ENCODE data around the gene HSF4.

Gene HSF4

DNA sequence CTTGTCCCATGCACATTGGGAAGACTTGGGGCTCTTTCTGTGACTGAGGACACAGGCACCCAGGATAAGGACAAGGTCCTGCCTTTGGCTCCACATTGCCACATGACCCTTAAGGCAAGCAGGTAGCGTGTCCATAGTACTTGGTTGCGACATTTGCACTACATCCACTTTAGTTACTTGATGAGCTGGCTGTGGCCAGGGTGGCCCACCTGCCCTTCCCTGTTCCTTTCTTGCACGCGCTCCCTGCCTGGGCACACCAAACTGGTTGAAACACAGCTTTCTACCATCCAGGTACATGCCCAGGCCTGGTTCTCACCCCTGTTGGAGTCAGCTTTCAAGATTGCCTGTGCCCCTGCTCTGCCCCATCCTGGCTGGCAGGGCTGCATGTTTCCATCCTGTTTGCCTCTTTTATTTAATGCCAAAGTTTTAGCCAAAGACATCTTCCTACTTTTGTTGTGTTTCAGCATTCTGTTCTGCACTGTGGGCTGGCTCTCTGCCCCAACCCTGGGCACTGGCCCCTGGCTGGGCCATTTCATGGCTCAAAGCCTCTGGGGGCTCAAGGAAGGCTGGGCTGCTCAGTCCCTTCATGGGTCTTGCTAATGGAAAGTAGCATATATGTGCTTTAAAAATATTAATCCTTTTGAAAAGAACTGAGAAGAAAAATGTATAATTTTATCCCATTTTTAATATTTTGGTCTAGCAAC, 17.0 kb upstream of the HSF4 start:
- H3K27me3 ChIP-seq (ENCODE audit: control insufficient read depth in 1 of 2, insufficient read depth in 1 of 2, low read length in 2 of 2): peaks cover 0 to under 1% of the 10 kb centered on the region in 2 experiments
- no peak overlapping the region for H3K14ac ChIP-seq (ENCODE audit: low read length in 2 of 2)
- no peak overlapping the region for H2AFZ ChIP-seq (ENCODE audit: low read depth, low read length)
- H3K27ac ChIP-seq (ENCODE audit: low read length, poor library complexity, severe bottlenecking): peak overlapping the region; percentile 13
- H3K36me3 ChIP-seq (ENCODE audit: control insufficient read depth in 1 of 2, insufficient read depth in 2 of 2, low read depth in 1 of 2, low read length in 2 of 2): peaks cover 66 to 68% of the 10 kb centered on the region in 2 experiments
- no peak overlapping the region for H3K4ac ChIP-seq (ENCODE audit: low read depth in 1 of 2, low read length in 2 of 2)
- no peaks in the 10 kb centered on the region for H3K9me3 ChIP-seq (ENCODE audit: control insufficient read depth, low read length)
- H3K18ac ChIP-seq (ENCODE audit: low read depth in 1 of 2, low read length in 2 of 2): no peak overlapping the region
- no peak overlapping the region for H3K23ac ChIP-seq (ENCODE audit: low read length in 2 of 2)
- no peak overlapping the region for H3K4me2 ChIP-seq (ENCODE audit: low read length, poor library complexity, severe bottlenecking)
- no peak overlapping the region for H3K4me3 ChIP-seq (ENCODE audit: insufficient read depth in 1 of 2, low read depth in 1 of 2, low read length in 2 of 2)
- no peak overlapping the region for H2AK5ac ChIP-seq (ENCODE audit: low read length, severe bottlenecking)
- no peak for DNase-seq
- peak overlapping the region; percentile 35 for H4K91ac ChIP-seq (ENCODE audit: low read length)
- H2BK12ac ChIP-seq (ENCODE audit: low read length in 2 of 2): no peak overlapping the region
- peaks cover 10% of the 10 kb centered on the region for H3K79me1 ChIP-seq (replicated peaks; ENCODE audit: low read length, poor library complexity, severe bottlenecking)
- H2BK15ac ChIP-seq (ENCODE audit: low read depth, poor library complexity, severe bottlenecking): no peak overlapping the region
- peaks cover 26% of the 10 kb centered on the region for H3K4me1 ChIP-seq (ENCODE audit: control insufficient read depth, insufficient read depth, low read depth, low read length)
- no peak overlapping the region for H2BK5ac ChIP-seq (ENCODE audit: low read depth, low read length, poor library complexity, severe bottlenecking)
- no peak overlapping the region for H3K9ac ChIP-seq (ENCODE audit: low read length)
- no peak overlapping the region for H4K8ac ChIP-seq (ENCODE audit: low read length)
- no peak overlapping the region for H2BK120ac ChIP-seq (ENCODE audit: low read depth, low read length)
- WGBS: 100% methylated on average over 4 of the region's 4 CpGs

DNA sequence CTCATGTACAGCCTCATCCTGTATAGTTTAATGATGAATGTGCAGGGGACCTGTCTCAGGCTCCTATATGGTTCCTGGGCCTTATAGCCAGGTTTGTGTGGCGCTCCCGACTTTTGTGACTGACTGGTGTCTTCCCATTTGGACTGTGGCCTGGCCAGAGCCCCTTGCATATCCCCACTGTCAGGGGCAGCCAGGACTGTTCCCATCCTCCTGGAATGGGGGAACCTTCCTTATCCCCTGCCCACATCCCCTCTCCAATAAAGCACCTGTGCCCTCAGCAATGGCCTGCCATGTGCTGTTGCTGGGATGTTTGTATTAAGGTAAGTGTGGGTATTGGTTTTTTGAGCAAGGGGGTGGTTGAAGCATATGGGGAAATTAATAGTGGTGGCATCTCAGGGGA, 16.3 kb upstream of the HSF4 start:
- Histone ChIP-seq H2BK5ac (ENCODE audit: low read depth, low read length, poor library complexity, severe bottlenecking) (no peak overlapping the region), H3K18ac (ENCODE audit: low read depth in 1 of 2, low read length in 2 of 2) (no peak overlapping the region), H3K14ac (ENCODE audit: low read length in 2 of 2) (no peak overlapping the region), H3K9me3 (ENCODE audit: control insufficient read depth, low read length) (no peaks in the 10 kb centered on the region), H2BK15ac (ENCODE audit: low read depth, poor library complexity, severe bottlenecking) (no peak overlapping the region), H3K9ac (ENCODE audit: low read length) (no peak overlapping the region), H4K8ac (ENCODE audit: low read length) (peak overlapping the region; percentile 25), H2AK5ac (ENCODE audit: low read length, severe bottlenecking) (no peak overlapping the region), H3K27me3 (ENCODE audit: control insufficient read depth in 1 of 2, insufficient read depth in 1 of 2, low read length in 2 of 2) (peaks cover 0 to 7% of the 10 kb centered on the region in 2 experiments), H3K79me1 (replicated peaks; ENCODE audit: low read length, poor library complexity, severe bottlenecking) (peaks cover 10% of the 10 kb centered on the region), H3K4ac (ENCODE audit: low read depth in 1 of 2, low read length in 2 of 2) (no peak overlapping the region), H2BK12ac (ENCODE audit: low read length in 2 of 2) (no peak overlapping the region), H4K91ac (ENCODE audit: low read length) (no peak overlapping the region), H3K4me1 (ENCODE audit: control insufficient read depth, insufficient read depth, low read depth, low read length) (peaks cover 26% of the 10 kb centered on the region), H2BK120ac (ENCODE audit: low read depth, low read length) (no peak overlapping the region), H3K4me3 (ENCODE audit: insufficient read depth in 1 of 2, low read depth in 1 of 2, low read length in 2 of 2) (no peak overlapping the region), H3K23ac (ENCODE audit: low read length in 2 of 2) (no peak overlapping the region), H3K27ac (ENCODE audit: low read length, poor library complexity, severe bottlenecking) (no peak overlapping the region), H2AFZ (ENCODE audit: low read depth, low read length) (no peak overlapping the region), H3K36me3 (ENCODE audit: control insufficient read depth in 1 of 2, insufficient read depth in 2 of 2, low read depth in 1 of 2, low read length in 2 of 2) (peaks cover 59 to 62% of the 10 kb centered on the region in 2 experiments), H3K4me2 (ENCODE audit: low read length, poor library complexity, severe bottlenecking) (no peak overlapping the region)
- 100% methylated on average over 2 of the region's 2 CpGs for WGBS
- no peak for DNase-seq

DNA sequence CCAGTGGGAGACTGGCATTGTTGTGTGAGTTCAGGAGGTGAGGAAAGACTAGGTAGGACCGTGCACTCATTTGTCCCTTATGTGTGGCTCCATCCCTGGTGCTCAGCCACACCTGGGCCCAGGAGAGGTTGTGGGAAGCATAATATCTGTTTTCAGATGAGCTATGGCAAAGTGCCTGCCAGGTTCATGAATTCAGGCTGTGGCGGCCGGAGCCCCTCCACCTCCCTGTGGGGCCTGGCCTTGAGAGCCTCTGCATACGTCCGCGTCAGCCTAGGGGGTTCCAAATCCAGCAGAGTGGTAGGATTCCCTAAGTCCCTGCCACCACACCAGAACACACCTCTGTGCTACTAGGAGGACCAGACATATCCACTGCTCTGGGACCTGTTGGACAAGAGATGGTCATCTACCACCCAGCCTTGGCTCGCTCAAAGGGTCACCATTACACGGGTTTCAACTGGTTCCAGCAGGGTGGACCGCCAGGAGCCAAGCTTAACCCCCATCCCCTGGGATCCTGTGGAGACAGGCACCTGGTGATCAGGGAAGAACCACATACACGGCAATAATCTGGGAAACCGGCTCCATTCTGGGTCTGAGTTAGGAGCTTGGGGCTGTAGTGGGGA, 15.8 kb upstream of the HSF4 start:
- peaks cover 54 to 58% of the 10 kb centered on the region in 2 experiments for H3K36me3 ChIP-seq (ENCODE audit: control insufficient read depth in 1 of 2, insufficient read depth in 2 of 2, low read depth in 1 of 2, low read length in 2 of 2)
- peaks cover 0 to 8% of the 10 kb centered on the region in 2 experiments for H3K27me3 ChIP-seq (ENCODE audit: control insufficient read depth in 1 of 2, insufficient read depth in 1 of 2, low read length in 2 of 2)
- no peak overlapping the region for H2BK12ac ChIP-seq (ENCODE audit: low read length in 2 of 2)
- no peak overlapping the region for H3K4me2 ChIP-seq (ENCODE audit: low read length, poor library complexity, severe bottlenecking)
- H4K8ac ChIP-seq (ENCODE audit: low read length): no peak overlapping the region
- no peak overlapping the region for H3K18ac ChIP-seq (ENCODE audit: low read depth in 1 of 2, low read length in 2 of 2)
- no peak overlapping the region for H2BK15ac ChIP-seq (ENCODE audit: low read depth, poor library complexity, severe bottlenecking)
- no peak overlapping the region for H3K14ac ChIP-seq (ENCODE audit: low read length in 2 of 2)
- no peak overlapping the region for H3K27ac ChIP-seq (ENCODE audit: low read length, poor library complexity, severe bottlenecking)
- no peaks in the 10 kb centered on the region for H3K9me3 ChIP-seq (ENCODE audit: control insufficient read depth, low read length)
- no peak overlapping the region for H3K9ac ChIP-seq (ENCODE audit: low read length)
- H3K4ac ChIP-seq (ENCODE audit: low read depth in 1 of 2, low read length in 2 of 2): no peak overlapping the region
- no peak overlapping the region for H4K91ac ChIP-seq (ENCODE audit: low read length)
- 94% methylated on average over 11 of the region's 11 CpGs for WGBS
- H3K4me3 ChIP-seq (ENCODE audit: insufficient read depth in 1 of 2, low read depth in 1 of 2, low read length in 2 of 2): no peak overlapping the region
- H2AK5ac ChIP-seq (ENCODE audit: low read length, severe bottlenecking): no peak overlapping the region
- peaks cover 26% of the 10 kb centered on the region for H3K4me1 ChIP-seq (ENCODE audit: control insufficient read depth, insufficient read depth, low read depth, low read length)
- no peak for DNase-seq
- no peak overlapping the region for H2BK5ac ChIP-seq (ENCODE audit: low read depth, low read length, poor library complexity, severe bottlenecking)
- peaks cover 10% of the 10 kb centered on the region for H3K79me1 ChIP-seq (replicated peaks; ENCODE audit: low read length, poor library complexity, severe bottlenecking)
- H2AFZ ChIP-seq (ENCODE audit: low read depth, low read length): no peak overlapping the region
- H2BK120ac ChIP-seq (ENCODE audit: low read depth, low read length): no peak overlapping the region
- no peak overlapping the region for H3K23ac ChIP-seq (ENCODE audit: low read length in 2 of 2)

DNA sequence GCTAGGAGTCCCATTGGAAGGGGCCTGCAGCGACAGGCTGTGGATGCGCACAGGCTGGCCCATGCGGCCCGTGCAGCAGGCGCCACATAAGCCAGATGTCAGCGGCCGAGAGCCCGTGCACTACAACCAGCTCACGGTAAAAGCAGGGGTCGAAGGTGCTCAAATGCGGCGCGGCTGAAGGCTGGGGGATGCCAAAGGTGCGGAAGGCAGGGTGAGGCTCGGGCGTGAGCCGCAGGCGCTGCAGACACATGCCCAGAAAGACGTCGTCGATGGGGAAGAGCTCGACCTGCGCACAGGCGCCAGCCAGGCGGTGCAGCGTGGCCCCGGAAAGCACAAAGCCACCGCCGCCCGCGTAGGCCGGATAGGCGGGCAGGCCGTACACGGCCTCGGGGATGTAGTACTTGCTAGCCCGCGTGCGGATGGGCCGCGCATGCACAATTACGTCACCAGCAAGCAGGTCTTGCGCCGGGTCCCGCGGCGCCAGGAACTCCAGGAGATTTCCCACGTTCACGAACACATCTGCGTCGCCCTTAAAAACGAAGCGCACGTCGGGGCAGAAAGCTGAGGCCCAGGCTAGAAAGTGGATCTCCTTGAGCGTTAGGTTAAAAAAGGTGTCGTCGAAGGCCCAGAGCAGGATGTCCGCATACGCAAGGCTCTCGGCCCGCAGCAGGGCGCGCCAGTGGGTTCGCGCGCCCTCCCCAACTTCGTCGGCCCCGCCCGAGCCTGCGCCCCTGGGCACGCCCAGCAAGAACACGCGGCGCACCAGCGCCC, 15.1 kb upstream of the HSF4 start:
- Histone ChIP-seq H3K23ac (ENCODE audit: low read length in 2 of 2) (peak overlapping the region in 1 of 2 experiments; percentile 9), H4K91ac (ENCODE audit: low read length) (peak overlapping the region; percentile 95), H3K4ac (ENCODE audit: low read depth in 1 of 2, low read length in 2 of 2) (peak overlapping the region; percentile 85 to 91), H3K9ac (ENCODE audit: low read length) (no peak overlapping the region), H2AK5ac (ENCODE audit: low read length, severe bottlenecking) (no peak overlapping the region), H2BK5ac (ENCODE audit: low read depth, low read length, poor library complexity, severe bottlenecking) (no peak overlapping the region), H3K4me3 (ENCODE audit: insufficient read depth in 1 of 2, low read depth in 1 of 2, low read length in 2 of 2) (peak overlapping the region; percentile 60 to 81), H3K4me2 (ENCODE audit: low read length, poor library complexity, severe bottlenecking) (no peak overlapping the region), H3K18ac (ENCODE audit: low read depth in 1 of 2, low read length in 2 of 2) (peak overlapping the region in 1 of 2 experiments; percentile 72), H2BK120ac (ENCODE audit: low read depth, low read length) (no peak overlapping the region), H3K36me3 (ENCODE audit: control insufficient read depth in 1 of 2, insufficient read depth in 2 of 2, low read depth in 1 of 2, low read length in 2 of 2) (peaks cover 54 to 58% of the 10 kb centered on the region in 2 experiments), H3K9me3 (ENCODE audit: control insufficient read depth, low read length) (no peaks in the 10 kb centered on the region), H2BK15ac (ENCODE audit: low read depth, poor library complexity, severe bottlenecking) (peak overlapping the region; percentile 13), H3K14ac (ENCODE audit: low read length in 2 of 2) (no peak overlapping the region), H3K27me3 (ENCODE audit: control insufficient read depth in 1 of 2, insufficient read depth in 1 of 2, low read length in 2 of 2) (peaks cover 0 to 15% of the 10 kb centered on the region in 2 experiments), H2BK12ac (ENCODE audit: low read length in 2 of 2) (peak overlapping the region in 1 of 2 experiments; percentile 39), H4K8ac (ENCODE audit: low read length) (peak overlapping the region; percentile 99), H2AFZ (ENCODE audit: low read depth, low read length) (no peak overlapping the region), H3K4me1 (ENCODE audit: control insufficient read depth, insufficient read depth, low read depth, low read length) (peaks cover 26% of the 10 kb centered on the region), H3K79me1 (replicated peaks; ENCODE audit: low read length, poor library complexity, severe bottlenecking) (peaks cover 10% of the 10 kb centered on the region), H3K27ac (ENCODE audit: low read length, poor library complexity, severe bottlenecking) (no peak overlapping the region)
- 76% methylated on average over 77 of the region's 77 CpGs for WGBS
- DNase-seq: no peak

All from mesenchymal stem cell (in vitro differentiated cells and primary cell).